HG03103 (cell line): ENCODE measurements around the gene GALNS.
"Not testable (repeated sequence)": the region's sequence is repeated elsewhere in the genome, so short reads cannot be mapped to it uniquely, and the experiment has no call there.

Experiments
- ATAC-seq: cut with Tn5 transposase; IDR thresholded peaks from one replicate; pipeline ENCODE4 v1.9.1; 2021; ENCODE audit warnings: low read depth; ENCODE audit not compliant: unreplicated experiment

The GALNS gene, protein sequence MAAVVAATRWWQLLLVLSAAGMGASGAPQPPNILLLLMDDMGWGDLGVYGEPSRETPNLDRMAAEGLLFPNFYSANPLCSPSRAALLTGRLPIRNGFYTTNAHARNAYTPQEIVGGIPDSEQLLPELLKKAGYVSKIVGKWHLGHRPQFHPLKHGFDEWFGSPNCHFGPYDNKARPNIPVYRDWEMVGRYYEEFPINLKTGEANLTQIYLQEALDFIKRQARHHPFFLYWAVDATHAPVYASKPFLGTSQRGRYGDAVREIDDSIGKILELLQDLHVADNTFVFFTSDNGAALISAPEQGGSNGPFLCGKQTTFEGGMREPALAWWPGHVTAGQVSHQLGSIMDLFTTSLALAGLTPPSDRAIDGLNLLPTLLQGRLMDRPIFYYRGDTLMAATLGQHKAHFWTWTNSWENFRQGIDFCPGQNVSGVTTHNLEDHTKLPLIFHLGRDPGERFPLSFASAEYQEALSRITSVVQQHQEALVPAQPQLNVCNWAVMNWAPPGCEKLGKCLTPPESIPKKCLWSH

DNA sequence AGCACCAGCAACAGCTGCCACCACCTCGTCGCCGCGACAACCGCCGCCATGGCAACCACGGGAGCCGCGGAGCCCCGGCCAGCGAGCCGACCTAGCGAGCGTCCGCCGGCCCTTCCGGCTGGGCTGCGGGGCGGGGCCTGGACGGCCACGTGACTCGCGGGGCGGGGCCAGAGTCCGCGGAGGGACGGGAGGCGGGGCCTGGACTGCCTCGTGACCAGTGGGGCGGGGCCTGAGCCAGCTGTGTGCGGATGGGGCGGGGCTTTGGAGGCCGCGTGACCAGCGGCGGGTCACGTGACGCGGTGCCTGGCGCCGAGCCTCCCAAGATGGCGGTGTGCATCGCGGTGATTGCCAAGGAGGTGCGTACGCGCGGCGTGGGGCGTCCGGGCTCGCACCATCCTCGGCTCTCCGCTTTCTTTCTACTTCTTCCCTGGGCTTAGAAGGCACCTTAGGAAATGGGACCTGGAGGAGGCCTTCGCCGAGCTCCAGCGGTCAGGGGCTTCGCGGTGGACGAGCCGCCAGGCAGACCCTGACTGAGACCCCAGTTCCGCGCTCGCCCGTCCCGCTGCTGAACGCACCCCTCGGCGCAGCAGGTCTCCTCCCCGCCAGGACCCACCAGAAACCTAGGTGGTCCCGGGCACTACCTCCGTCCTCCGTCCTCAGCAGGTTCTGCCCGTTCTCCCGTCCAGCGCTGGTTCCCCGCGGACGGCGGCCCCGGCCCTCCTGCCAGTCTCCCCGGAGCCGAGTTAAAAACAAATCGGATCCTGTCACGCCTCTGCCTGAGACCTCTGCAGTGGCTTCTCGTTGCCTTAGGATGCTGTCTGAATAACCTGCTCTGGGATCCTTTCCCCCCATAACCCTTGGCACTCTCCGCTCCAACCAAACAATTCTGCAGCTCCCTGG lies at the start of gene GALNS, which contains the start of gene TRAPPC2L:
Gene GALNS (minus strand): TSS at position 120 of the 900 bp plus-strand sequence. CDS start 70 bp downstream, at position 50.
Gene TRAPPC2L (plus strand): TSS at position 300 of the 900 bp plus-strand sequence. CDS start 24 bp downstream, at position 324.
- ATAC-seq = peak; percentile 68

DNA sequence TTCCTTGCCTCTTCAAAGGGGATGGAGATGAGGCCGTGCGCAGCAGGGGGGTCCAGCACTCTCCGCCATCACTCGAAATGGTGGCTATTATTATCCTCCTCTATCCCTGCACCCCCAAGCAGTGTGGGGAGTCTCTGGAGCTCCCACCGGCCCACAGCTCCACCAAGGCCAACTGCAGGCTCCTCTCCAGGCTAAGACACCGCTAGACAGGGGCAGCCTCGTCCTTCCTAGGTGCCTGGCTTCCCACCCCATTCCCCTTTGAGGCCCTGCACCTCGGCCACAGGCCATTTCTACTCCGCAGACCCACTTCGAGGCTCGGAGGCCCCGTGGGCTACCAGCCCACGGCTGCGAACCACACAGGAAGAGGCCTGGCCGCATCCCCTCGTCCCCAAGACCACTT lies 49.3 kb upstream of the GALNS start:
- ATAC-seq = no peak

GRCh38 chr16:88905563-88905962 lies 48.8 kb upstream of the GALNS start:
- no peak for ATAC-seq

GRCh38 chr16:88904676-88905365 lies 48.1 kb upstream of the GALNS start:
- ATAC-seq = no peak

GRCh38 chr16:88903267-88903666 lies 46.5 kb upstream of the GALNS start:
- no peak for ATAC-seq

GRCh38 chr16:88902744-88903143 lies 46.0 kb upstream of the GALNS start:
- ATAC-seq = no peak

- no peak for ATAC-seq
These were observed 45.1 kb upstream of the GALNS start for GRCh38 chr16:88901718-88902337.

GRCh38 chr16:88900662-88901052 lies 43.9 kb upstream of the GALNS start:
- no peak for ATAC-seq

GRCh38 chr16:88899901-88900661 lies 43.3 kb upstream of the GALNS start:
- no peak for ATAC-seq

DNA sequence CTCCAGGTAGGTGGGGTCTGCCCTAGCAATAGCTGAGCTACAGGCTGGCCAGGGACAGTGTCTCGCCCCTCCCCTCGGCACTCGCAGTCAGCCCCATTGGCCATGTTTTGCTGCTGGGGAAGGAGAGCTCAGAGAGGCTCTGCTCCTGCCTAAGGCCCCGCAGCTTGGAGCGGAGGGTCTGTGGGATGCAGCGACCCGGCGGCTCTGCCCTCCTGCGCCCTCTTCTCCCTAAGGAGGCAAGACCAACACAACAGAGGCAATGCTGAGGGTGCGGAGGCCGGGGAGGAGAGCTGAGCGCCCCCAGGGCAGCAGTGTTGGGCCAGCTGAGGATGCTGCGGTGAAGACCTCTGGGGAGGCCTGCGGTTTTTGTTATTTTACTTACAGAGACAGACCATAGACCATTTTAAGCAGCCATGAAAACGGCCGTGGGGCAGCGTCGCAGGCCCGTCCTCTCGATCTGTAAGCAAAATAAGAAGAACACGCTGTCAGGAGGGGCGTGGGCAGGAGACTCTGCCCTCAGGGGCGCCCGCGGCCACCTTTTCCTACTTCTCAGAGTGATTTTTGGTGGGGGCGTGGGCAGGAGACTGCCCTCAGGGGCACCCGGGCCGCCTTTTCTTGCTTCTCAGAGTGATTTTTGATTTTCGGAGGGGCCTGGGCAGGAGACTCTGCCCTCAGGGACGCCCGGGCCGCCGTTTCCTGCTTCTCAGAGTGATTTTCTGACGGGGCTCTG lies 41.1 kb upstream of the GALNS start:
- no peak for ATAC-seq

GRCh38 chr16:88896238-88897070 lies 39.7 kb upstream of the GALNS start:
- ATAC-seq = no peak

DNA sequence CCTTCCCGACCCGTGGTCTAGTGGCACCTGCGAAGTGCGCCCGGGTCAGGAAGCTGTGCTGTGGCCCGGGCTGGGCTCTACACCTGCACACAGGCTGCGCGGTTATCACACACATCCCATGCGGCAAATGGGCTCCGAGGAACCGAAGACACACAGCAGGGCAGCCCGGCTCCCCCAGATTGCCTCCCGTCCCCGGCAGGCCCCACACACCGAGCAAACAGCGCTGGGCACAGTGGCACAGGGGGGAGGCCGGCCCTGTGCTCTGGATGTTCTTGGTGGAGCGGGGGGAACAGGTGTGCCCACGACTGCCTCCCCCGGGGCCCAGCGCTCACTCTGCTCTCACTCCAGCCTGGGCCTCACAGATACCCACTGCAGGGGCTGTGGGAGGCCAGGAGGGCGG lies 38.6 kb upstream of the GALNS start:
- ATAC-seq = no peak

- no peak for ATAC-seq
These were observed 38.0 kb upstream of the GALNS start for GRCh38 chr16:88894681-88895300.

DNA sequence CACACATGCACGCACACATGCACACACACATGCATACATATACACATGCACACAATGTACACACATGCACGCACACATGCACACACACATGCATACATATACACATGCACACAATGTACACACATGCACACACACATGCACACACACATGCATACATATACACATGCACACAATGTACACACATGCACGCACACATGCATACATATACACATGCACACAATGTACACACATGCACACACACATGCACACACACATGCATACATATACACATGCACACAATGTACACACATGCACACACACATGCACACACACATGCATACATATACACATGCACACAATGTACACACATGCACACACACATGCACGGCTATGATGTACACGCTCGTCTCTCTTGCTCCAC lies 37.5 kb upstream of the GALNS start:
- ATAC-seq = not testable (repeated sequence)

DNA sequence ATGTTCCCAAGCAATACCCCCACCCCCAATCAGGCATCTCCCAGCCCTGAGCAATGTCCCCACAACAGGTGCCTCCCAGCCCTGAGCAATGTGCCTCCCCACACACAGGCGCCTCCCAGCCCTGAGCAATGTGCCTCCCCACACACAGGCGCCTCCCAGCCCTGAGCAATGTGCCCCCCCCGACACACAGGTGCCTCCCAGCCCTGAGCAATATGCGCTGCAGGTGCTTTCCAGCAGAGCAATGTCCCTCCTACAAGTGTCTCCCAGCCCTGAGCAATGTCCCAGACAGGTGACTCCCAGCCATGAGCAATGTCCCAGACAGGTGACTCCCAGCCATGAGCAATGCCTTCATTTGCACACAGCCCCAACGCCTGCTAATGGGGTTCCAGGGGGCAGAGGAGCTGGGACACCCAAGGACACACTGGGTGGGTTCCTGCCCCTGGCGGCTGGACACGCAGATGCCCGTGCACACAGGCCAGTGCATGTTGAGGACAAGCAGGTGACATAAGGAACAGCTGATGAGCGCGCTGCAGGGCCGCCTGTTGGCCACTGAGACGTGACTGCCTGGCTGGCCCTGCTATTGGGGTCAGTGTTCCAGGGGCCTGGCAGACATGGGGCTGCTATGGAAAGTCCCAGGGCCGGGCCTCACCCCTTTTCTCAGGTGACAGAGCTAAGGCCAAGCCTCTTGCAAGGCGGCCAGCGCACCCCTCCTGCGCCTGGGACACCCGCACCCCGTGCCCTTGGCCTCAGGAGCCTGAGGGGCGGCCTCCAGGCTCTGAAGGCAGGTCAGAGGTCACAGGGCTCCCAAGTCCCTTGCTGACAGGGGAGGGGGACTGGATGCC lies 36.6 kb upstream of the GALNS start:
- ATAC-seq = no peak

- no peak for ATAC-seq
These were observed 35.3 kb upstream of the GALNS start for GRCh38 chr16:88892065-88892464.

DNA sequence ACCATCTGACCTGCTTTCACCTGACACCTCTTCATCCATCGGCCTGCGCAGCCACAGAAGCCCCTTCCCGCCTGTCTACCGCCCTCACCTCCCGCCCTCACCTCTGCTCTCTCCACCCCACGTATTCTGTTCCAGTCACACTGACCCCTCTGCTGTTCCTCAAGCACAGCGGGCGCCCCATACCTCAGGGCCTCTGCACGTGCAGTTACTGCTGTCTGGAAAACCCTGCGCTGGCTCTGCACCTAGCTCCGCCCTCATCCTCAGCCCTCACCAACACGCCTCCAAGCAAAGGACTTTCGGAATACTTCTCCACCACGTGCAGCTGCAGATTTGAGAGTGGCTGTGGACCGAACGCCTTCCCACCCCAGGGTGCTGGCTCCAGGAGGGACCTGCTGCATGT lies 34.3 kb upstream of the GALNS start:
- no peak for ATAC-seq
